A549 (cell line): ENCODE results near the gene DRD3. TPM values are rescaled to one million over a fixed set of nuclear protein-coding genes. Genes with fewer than 3 reads are reported as not detected.

Experiments
- ATAC-seq, 2 experiments: fragments of 200-7000 bp in 1 of 2; fragments of >200 bp in 1 of 2; cut with Nextera tagmentation in 1 of 2; cut with Tn5 transposase in 1 of 2; 3 replicates each; pipeline versions ENCODE4 v1.8.0 to v1.9.1; 2018 to 2020; ENCODE audit warnings: mild to moderate bottlenecking in 1 of 2, moderate library complexity in 1 of 2
- CTCF ChIA-PET: fragments of 300-600 bp; sonication (Branson Sonifier 250); formaldehyde crosslinking; extraction: SDS; loops from one replicate; lab custom pipeline; 2021; ENCODE audit warnings: antibody characterized with exemption, inconsistent platforms; lab: Yijun Ruan, JAX
- POLR2A ChIA-PET: fragments of 350-600 bp; formaldehyde crosslinking; extraction: SDS; loops from one replicate; lab custom pipeline; 2021; ENCODE audit warnings: antibody characterized with exemption, inconsistent platforms; lab: Yijun Ruan, JAX
- DNase-seq, 2 experiments: peaks; one replicate each; pipeline versions ENCODE4 v3.0.0 to v3.0.0-alpha.2; 2011 to 2016; ENCODE audit warnings: low read depth in 1 of 2, low spot score in 1 of 2
- FAIRE-seq: peaks from 2 replicates; lab custom pipeline; 2011; peaks lifted over from hg19 to GRCh38; lab: Jason Lieb, UNC
- H3K27ac ChIP-seq, 2 experiments: fragments of >200 bp; sonication (Bioruptor Twin); formaldehyde crosslinking; 3 replicates each; pipeline ENCODE4 v1.5.1; 2016 to 2017
- H3K4me1 ChIP-seq: fragments of >200 bp; sonication (Bioruptor Twin); formaldehyde crosslinking; 3 replicates; pipeline ENCODE4 v1.6.1; 2016
- H3K4me2 ChIP-seq: fragments of >200 bp; sonication (Bioruptor Twin); formaldehyde crosslinking; 3 replicates; pipeline ENCODE4 v1.6.1; 2016
- H3K4me3 ChIP-seq: fragments of >200 bp; sonication (Bioruptor Twin); formaldehyde crosslinking; 3 replicates; pipeline ENCODE4 v1.5.1; 2016
- H3K9me3 ChIP-seq: fragments of >200 bp; sonication (Bioruptor Twin); formaldehyde crosslinking; 3 replicates; pipeline ENCODE4 v1.6.1; 2016
- CBX2 ChIP-seq: fragments of 200-600 bp; sonication (generic); IDR thresholded peaks from 2 replicates; pipeline ENCODE4 v1.6.1; 2016; ENCODE audit warnings: low read depth, mild to moderate bottlenecking, borderline replicate concordance
- CHD2 ChIP-seq: fragments of 150-350 bp; IDR thresholded peaks from 2 replicates; pipeline ENCODE4 v1.6.1; 2014; ENCODE audit warnings: low read length; ENCODE audit not compliant: partially characterized antibody
- CHD4 ChIP-seq: fragments of 200-600 bp; sonication (generic); IDR thresholded peaks from 2 replicates; pipeline ENCODE4 v1.6.1; 2016; ENCODE audit warnings: antibody characterized with exemption, mild to moderate bottlenecking, borderline replicate concordance
- FOXS1 ChIP-seq: fragments of 250-450 bp; sonication (Bioruptor Pico); IDR thresholded peaks from 2 replicates; pipeline ENCODE4 v1.5.0; 2020; ENCODE audit warnings: mild to moderate bottlenecking, moderate library complexity
- GATA3 ChIP-seq: IDR thresholded peaks from 2 replicates; pipeline ENCODE4 v1.6.1; 2012; ENCODE audit warnings: borderline replicate concordance
- JUNB ChIP-seq: fragments of >200 bp; sonication (Bioruptor Twin); formaldehyde crosslinking; IDR thresholded peaks from 2 replicates; pipeline ENCODE4 v1.6.1; 2016
- MAZ ChIP-seq: fragments of 150-350 bp; IDR thresholded peaks from 2 replicates; pipeline ENCODE4 v1.6.1; 2014; ENCODE audit warnings: antibody characterized with exemption, low read depth, low read length, borderline replicate concordance
- PHF8 ChIP-seq: fragments of 200-600 bp; sonication (generic); IDR thresholded peaks from 2 replicates; pipeline ENCODE4 v1.6.1; 2016; ENCODE audit warnings: low read depth, mild to moderate bottlenecking, antibody characterized with exemption, moderate library complexity, borderline replicate concordance
- POLR2AphosphoS2 ChIP-seq: conservative IDR thresholded peaks from 2 replicates; pipeline ENCODE4 v1.6.1; 2012; ENCODE audit warnings: low read length, improper control_type of control experiment, inconsistent platforms
- RAD21 ChIP-seq, 2 experiments: fragments of >200 bp in 1 of 2; sonication (Bioruptor Twin) in 1 of 2; formaldehyde crosslinking in 1 of 2; IDR thresholded peaks in 1 of 2; conservative IDR thresholded peaks in 1 of 2; 2 replicates in 1 of 2; 3 replicates in 1 of 2; pipeline ENCODE4 v1.6.1; 2012 to 2018; ENCODE audit warnings: inconsistent platforms in 1 of 2
- RFX5 ChIP-seq: fragments of 450-650 bp; IDR thresholded peaks from 2 replicates; pipeline ENCODE4 v1.7.1; 2014; ENCODE audit warnings: antibody characterized with exemption, mild to moderate bottlenecking, moderate library complexity
- RNF2 ChIP-seq: fragments of 200-600 bp; sonication (generic); IDR thresholded peaks from 2 replicates; pipeline ENCODE4 v1.6.1; 2016; ENCODE audit warnings: low read depth, mild to moderate bottlenecking, antibody characterized with exemption, moderate library complexity, borderline replicate concordance
- SMC3 ChIP-seq: fragments of >200 bp; sonication (Bioruptor Twin); formaldehyde crosslinking; IDR thresholded peaks from 3 replicates; pipeline ENCODE4 v1.6.1; 2018; ENCODE audit warnings: inconsistent platforms
- ZFP36 ChIP-seq: fragments of 450-650 bp; IDR thresholded peaks from 2 replicates; pipeline ENCODE4 v1.6.1; 2014; ENCODE audit warnings: borderline replicate concordance; ENCODE audit not compliant: partially characterized antibody
- ZSCAN20 ChIP-seq: fragments of 250-450 bp; sonication (Bioruptor Pico); IDR thresholded peaks from 2 replicates; pipeline ENCODE4 v1.8.0; 2022; ENCODE audit warnings: mild to moderate bottlenecking, moderate library complexity
- WGBS: methylation state at CpG from one replicate; pipeline ENCODE4 v1.1.6; 2017; ENCODE audit errors: missing lambda C conversion rate; 5-methylcytosine and 5-hydroxymethylcytosine counted together
- polyA plus RNA-seq, 4 experiments: library from polyadenylated mRNA; depleted of rRNA in 3 of 4; stranded (reverse); fragments of >200 nt; fragmentation: RNase III in 1 of 4; extraction: RNeasy Plus Mini Kit Qiagen cat#74134 plus additional on column Dnase treatment in 1 of 4; gene quantifications; 2 replicates in 3 of 4; 3 replicates in 1 of 4; pipeline ENCODE4 v1.2.3, GENCODE V29; 2011 to 2017
- TF ChIP-seq, protein P1 (sequence below): fragments of >200 bp; sonication (Bioruptor Twin); formaldehyde crosslinking; IDR thresholded peaks from 3 replicates; pipeline ENCODE4 v1.5.1; 2016
- TF ChIP-seq, protein P2 (sequence below): IDR thresholded peaks from 2 replicates; pipeline ENCODE4 v1.6.1; 2012
- TF ChIP-seq, protein P3 (sequence below): fragments of 450-650 bp; IDR thresholded peaks from 2 replicates; pipeline ENCODE4 v1.6.1; 2014; ENCODE audit warnings: antibody characterized with exemption

DRD3 gene
- polyA plus RNA-seq, 2 of the 4 experiments (the other 2 are of a cell fraction), result not detected

DNA sequence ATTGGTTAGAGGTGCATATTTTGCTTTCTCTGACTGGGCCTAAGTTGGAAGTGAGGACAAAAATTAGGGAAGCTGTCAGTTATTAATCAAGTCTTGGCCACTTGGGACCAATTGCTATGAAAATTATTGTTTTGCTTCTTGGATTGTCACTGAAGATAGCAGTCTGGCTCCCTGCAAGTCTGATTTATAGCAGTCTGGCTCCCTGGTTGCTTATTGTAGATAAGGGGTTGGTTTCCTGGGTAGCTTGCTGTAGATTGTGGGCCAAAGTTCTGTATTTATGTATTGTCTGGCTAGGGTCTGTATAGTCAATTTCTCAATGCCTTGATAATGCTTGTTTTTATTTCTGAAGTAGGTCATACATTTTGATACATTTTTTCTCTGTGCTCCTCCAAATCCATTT is 13.3 kb upstream of the DRD3 start (continued):
- TF ChIP-seq POLR2AphosphoS2, result no peak

DNA sequence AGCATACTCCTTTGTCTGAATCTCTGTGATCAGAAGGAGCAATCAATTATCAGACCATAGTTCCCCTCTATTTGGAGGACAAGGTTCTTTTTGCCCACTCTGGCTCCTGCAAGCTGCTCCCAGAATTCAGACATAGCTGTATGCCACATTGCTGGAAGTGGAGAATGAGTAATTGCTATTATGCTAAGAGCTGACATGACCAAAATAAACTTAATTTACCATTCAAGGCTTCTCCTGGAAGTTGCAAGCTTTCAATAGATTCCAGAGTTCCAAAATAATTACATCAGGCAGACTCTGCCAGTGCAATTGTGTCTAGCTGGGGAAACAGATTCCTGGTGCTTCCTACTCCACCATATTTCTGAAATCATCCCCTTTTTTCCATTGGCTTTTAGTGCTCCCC is 7.6 kb upstream of the DRD3 start:
- Histone ChIP-seq H3K4me1 (no peaks in the 10 kb centered on the region), H3K9me3 (no peaks in the 10 kb centered on the region), H3K4me2 (no peak overlapping the region), H3K27ac (no peak overlapping the region), H3K4me3 (no peak overlapping the region)
- POLR2A ChIA-PET, result no interaction called here
- ATAC-seq (no peak), FAIRE-seq (no peak)
- CTCF ChIA-PET, result no interaction called here
- TF ChIP-seq, protein P1, sequence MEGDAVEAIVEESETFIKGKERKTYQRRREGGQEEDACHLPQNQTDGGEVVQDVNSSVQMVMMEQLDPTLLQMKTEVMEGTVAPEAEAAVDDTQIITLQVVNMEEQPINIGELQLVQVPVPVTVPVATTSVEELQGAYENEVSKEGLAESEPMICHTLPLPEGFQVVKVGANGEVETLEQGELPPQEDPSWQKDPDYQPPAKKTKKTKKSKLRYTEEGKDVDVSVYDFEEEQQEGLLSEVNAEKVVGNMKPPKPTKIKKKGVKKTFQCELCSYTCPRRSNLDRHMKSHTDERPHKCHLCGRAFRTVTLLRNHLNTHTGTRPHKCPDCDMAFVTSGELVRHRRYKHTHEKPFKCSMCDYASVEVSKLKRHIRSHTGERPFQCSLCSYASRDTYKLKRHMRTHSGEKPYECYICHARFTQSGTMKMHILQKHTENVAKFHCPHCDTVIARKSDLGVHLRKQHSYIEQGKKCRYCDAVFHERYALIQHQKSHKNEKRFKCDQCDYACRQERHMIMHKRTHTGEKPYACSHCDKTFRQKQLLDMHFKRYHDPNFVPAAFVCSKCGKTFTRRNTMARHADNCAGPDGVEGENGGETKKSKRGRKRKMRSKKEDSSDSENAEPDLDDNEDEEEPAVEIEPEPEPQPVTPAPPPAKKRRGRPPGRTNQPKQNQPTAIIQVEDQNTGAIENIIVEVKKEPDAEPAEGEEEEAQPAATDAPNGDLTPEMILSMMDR, result no peak
- TF ChIP-seq GATA3, result no peak
- no peak for TF ChIP-seq MAZ
- TF ChIP-seq, protein P2, sequence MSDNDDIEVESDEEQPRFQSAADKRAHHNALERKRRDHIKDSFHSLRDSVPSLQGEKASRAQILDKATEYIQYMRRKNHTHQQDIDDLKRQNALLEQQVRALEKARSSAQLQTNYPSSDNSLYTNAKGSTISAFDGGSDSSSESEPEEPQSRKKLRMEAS, result no peak
- TF ChIP-seq CHD4, result no peak
- no peak for TF ChIP-seq ZFP36
- TF ChIP-seq ZSCAN20 (CRISPR knock-in tag), result no peak
- TF ChIP-seq RAD21 (conservative IDR thresholded peaks at IDR 0.05 in 1 of 2, IDR thresholded peaks at IDR 0.05 in 1 of 2), result no peak
- TF ChIP-seq, protein P3, sequence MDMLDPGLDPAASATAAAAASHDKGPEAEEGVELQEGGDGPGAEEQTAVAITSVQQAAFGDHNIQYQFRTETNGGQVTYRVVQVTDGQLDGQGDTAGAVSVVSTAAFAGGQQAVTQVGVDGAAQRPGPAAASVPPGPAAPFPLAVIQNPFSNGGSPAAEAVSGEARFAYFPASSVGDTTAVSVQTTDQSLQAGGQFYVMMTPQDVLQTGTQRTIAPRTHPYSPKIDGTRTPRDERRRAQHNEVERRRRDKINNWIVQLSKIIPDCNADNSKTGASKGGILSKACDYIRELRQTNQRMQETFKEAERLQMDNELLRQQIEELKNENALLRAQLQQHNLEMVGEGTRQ, result no peak
- no peak for TF ChIP-seq CBX2
- TF ChIP-seq RNF2, result no peak
- no peak for TF ChIP-seq RFX5
- TF ChIP-seq JUNB, result no peak
- no peak for TF ChIP-seq CHD2
- TF ChIP-seq FOXS1 (CRISPR knock-in tag), result no peak
- TF ChIP-seq PHF8, result no peak
- TF ChIP-seq, all 56 proteins: peak for 0
- no peak for DNase-seq

DNA sequence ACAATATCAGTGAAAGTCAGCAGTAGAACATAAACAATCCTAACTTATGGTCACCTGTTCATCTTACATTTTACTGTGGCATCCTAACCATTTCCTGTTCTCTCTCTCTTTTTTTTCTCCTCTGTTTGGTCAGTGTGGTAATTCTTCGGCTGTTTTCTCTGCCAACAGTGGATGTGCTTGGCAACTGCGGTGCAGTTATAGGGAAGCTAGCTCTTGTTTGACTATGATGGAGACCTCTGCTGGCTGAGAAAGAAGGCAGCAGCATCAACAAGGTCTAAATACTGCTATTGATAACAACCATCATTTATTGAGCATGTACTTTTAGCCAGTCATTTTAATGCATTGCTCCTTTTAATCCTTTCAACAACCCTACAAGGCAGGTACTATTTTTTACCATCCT is 723 bp upstream of the DRD3 start:
- Histone ChIP-seq H3K4me2 (no peak overlapping the region), H3K27ac (no peak overlapping the region), H3K4me1 (no peaks in the 10 kb centered on the region), H3K9me3 (no peaks in the 10 kb centered on the region), H3K4me3 (no peak overlapping the region)
- ATAC-seq (peak; percentile 78 to 89; a peak in 5 of 6 replicates), FAIRE-seq (peak; percentile 32), DNase-seq (peak in 1 of 2 experiments; percentile 58)
- ChIA-PET CTCF (interaction anchor here (0.7 to 1.9 kb wide), 9 partner anchors 11 to 335 kb away, joined by 3 to 9 read pairs (median 6); no protein-coding TSS in a partner anchor), POLR2A (no interaction called here)
- TF ChIP-seq SMC3 (peak; percentile 24; the same call in 1 of the 3 replicates), ZFP36 (no peak), RAD21 (conservative IDR thresholded peaks at IDR 0.05 in 1 of 2, IDR thresholded peaks at IDR 0.05 in 1 of 2) (peak in 1 of 2 experiments; percentile 20; a peak in 1 of 5 replicates)
- TF ChIP-seq, protein P1, result peak; percentile 36; the same call in 2 of the 3 replicates
- 0% methylated on average over 2 of the region's 2 CpGs for WGBS
